Activated B cell treated with CpG ODN at 0.5 μM for 24 hours (primary cell): ENCODE results near the gene CPT1A. TPM values are rescaled to one million over a fixed set of nuclear protein-coding genes. Genes with fewer than 3 reads are reported as not detected.

ENCODE experiments used
- ATAC-seq: fragments of 200-7000 bp; cut with Tn5 transposase; one replicate; pipeline ENCODE4 v1.10.0; 2021; ENCODE audit warnings: low read depth, mild to moderate bottlenecking, moderate library complexity
- CTCF ChIA-PET: fragments of 350-600 bp; sonication (Branson Sonifier 250); formaldehyde crosslinking; loops from one replicate; lab custom pipeline; 2021; ENCODE audit warnings: antibody characterized with exemption; lab: Charles Lee
- POLR2A ChIA-PET: fragments of 350-600 bp; sonication (Branson Sonifier 250); formaldehyde crosslinking; loops from one replicate; lab custom pipeline; 2021; ENCODE audit warnings: antibody characterized with exemption; lab: Charles Lee
- DNase-seq: peaks from one replicate; pipeline ENCODE4 v3.0.0; 2022
- H3K27ac Mint-ChIP-seq: one replicate; pipeline ENCODE4 v1.8.0; 2020; ENCODE audit warnings: mixed read lengths
- H3K27me3 Mint-ChIP-seq: one replicate; pipeline ENCODE4 v1.8.0; 2021; ENCODE audit warnings: mixed read lengths
- H3K36me3 Mint-ChIP-seq: one replicate; pipeline ENCODE4 v1.8.0; 2021; ENCODE audit warnings: low read depth, mixed read lengths
- H3K4me1 Mint-ChIP-seq: one replicate; pipeline ENCODE4 v1.8.0; 2021; ENCODE audit warnings: mixed read lengths
- H3K4me3 Mint-ChIP-seq: one replicate; pipeline ENCODE4 v1.8.0; 2020; ENCODE audit warnings: mild to moderate bottlenecking, mixed read lengths
- H3K9me3 Mint-ChIP-seq: one replicate; pipeline ENCODE4 v1.8.0; 2020; ENCODE audit warnings: mixed read lengths
- intact Hi-C: fragments of 100-400 bp; cut with micrococcal nuclease; formaldehyde crosslinking; loops from one replicate; pipeline ENCODE4 v1.15.1; 2024
- total RNA-seq: library from RNA; stranded (reverse); gene quantifications from 2 replicates; pipeline ENCODE4 v1.2.3, GENCODE V29; 2022
- TF ChIP-seq, protein P1 (sequence below): fragments of 200-600 bp; IDR thresholded peaks from one replicate; pipeline ENCODE4 v1.8.0; 2022; ENCODE audit warnings: antibody characterized with exemption, mild to moderate bottlenecking

Gene CPT1A
- total RNA-seq, 1 donor from 2014 or later = 17.2 TPM

DNA sequence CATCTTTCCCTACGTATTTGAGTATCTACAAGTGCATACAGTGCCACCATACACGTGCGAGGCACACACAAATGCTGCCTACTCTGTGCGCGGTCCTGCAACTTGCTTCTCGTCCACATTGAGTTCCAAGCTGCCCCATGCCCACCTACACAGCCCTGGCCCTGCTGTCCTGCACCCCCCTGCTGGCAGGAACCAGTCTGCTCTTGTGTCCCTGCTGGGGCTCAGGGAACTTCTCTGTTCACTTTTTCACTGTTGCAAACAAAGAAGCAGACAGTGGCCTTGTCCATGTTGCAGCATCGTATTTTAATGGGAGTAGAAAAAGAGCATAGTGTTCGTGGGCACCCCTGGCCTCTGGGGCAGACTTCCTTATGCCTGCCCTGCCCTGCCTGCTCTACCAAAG, 14.0 kb downstream of the CPT1A start:
- Mint-ChIP-seq H3K36me3 (peaks cover 10% of the 10 kb centered on the region), H3K27me3 (no peaks in the 10 kb centered on the region), H3K9me3 (no peaks in the 10 kb centered on the region), H3K27ac (no peak overlapping the region), H3K4me3 (no peak overlapping the region), H3K4me1 (peaks cover 45% of the 10 kb centered on the region)
- TF ChIP-seq, protein P1, sequence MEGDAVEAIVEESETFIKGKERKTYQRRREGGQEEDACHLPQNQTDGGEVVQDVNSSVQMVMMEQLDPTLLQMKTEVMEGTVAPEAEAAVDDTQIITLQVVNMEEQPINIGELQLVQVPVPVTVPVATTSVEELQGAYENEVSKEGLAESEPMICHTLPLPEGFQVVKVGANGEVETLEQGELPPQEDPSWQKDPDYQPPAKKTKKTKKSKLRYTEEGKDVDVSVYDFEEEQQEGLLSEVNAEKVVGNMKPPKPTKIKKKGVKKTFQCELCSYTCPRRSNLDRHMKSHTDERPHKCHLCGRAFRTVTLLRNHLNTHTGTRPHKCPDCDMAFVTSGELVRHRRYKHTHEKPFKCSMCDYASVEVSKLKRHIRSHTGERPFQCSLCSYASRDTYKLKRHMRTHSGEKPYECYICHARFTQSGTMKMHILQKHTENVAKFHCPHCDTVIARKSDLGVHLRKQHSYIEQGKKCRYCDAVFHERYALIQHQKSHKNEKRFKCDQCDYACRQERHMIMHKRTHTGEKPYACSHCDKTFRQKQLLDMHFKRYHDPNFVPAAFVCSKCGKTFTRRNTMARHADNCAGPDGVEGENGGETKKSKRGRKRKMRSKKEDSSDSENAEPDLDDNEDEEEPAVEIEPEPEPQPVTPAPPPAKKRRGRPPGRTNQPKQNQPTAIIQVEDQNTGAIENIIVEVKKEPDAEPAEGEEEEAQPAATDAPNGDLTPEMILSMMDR = no peak
- POLR2A ChIA-PET = interaction anchor here (1.3 to 3.1 kb wide), 4 partner anchors 11 to 15 kb away, joined by 3 to 17 read pairs (median 6); partner anchors contain the start of gene CPT1A
- ATAC-seq (no peak), DNase-seq (no peak)
- CTCF ChIA-PET = interaction anchor here (5.8 kb wide), 1 partner anchor 16 kb away, joined by 41 read pairs; the partner anchor contains the start of gene CPT1A
- intact Hi-C loops = loop anchor here (1.0 kb wide), 1 partner anchor 12 kb away; no protein-coding TSS in a partner anchor

DNA sequence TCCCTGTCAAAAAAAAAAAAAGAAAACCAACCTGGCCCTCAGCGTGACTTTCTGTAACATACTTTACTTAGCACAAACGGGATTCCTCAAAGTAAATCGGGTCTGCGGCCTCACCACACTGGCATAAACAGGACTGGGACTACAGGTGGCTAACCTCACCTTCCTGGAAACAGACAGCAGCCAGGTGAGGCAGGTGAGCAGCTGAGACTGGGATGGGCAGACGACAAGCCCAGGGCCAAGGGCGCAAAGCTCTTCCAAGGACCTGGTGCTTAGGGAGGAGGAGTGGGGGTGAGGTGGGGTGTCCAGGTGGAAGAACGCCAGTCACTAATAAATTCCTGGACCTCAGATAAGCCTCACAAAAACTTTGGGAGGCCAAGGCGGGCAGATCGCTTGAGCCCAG, 15.0 kb downstream of the CPT1A start:
- ChIA-PET CTCF (interaction anchor here (5.8 kb wide), 1 partner anchor 17 kb away, joined by 41 read pairs; the partner anchor contains the start of gene CPT1A), POLR2A (interaction anchor here (2.0 kb wide), 1 partner anchor 17 kb away, joined by 8 read pairs; no protein-coding TSS in a partner anchor)
- intact Hi-C loops = no loop called here
- ATAC-seq (no peak), DNase-seq (no peak)
- Mint-ChIP-seq H3K27ac (no peak overlapping the region), H3K9me3 (no peaks in the 10 kb centered on the region), H3K27me3 (no peaks in the 10 kb centered on the region), H3K4me3 (no peak overlapping the region), H3K36me3 (peaks cover 10% of the 10 kb centered on the region), H3K4me1 (peaks cover 45% of the 10 kb centered on the region)
- TF ChIP-seq, protein P1 = no peak

DNA sequence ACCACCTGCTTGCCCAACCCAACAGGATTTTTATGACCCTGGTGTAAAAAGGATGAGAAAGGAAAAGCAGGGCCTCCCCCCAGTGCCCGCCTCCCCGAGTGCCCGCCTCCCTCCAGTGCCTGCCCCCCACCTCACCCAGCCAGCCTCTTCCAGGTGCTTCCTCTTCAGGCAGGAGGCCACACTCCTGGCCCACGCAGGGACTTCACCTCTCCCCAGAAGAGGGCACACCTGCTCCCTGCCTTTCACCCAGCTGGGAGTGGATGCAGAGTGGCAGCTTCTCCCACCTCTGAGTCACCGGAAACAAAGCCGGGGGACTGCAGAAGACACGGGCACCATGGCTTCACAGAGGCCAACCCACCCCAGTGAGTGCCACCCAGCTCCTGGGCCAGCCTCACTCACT, 16.1 kb downstream of the CPT1A start:
- peak; percentile 77 for ATAC-seq
- H3K4me1 Mint-ChIP-seq = peaks cover 45% of the 10 kb centered on the region
- intact Hi-C loops = loop anchor here (1.0 to 2.0 kb wide), 2 partner anchors 63 to 263 kb away; no protein-coding TSS in a partner anchor
- H3K27me3 Mint-ChIP-seq = no peaks in the 10 kb centered on the region
- H3K4me3 Mint-ChIP-seq = no peak overlapping the region
- ChIA-PET POLR2A (interaction anchor here (1.0 to 2.0 kb wide), 2 partner anchors 16 to 18 kb away, joined by 5 to 8 read pairs; partner anchors contain the start of gene CPT1A), CTCF (interaction anchor here (0.5 to 5.8 kb wide), 4 partner anchors 9 to 29 kb away, joined by 3 to 41 read pairs (median 4); partner anchors contain the start of gene CPT1A)
- no peaks in the 10 kb centered on the region for H3K9me3 Mint-ChIP-seq
- TF ChIP-seq, protein P1 = no peak
- peak; percentile 50 for DNase-seq
- no peak overlapping the region for H3K27ac Mint-ChIP-seq
- peaks cover 4% of the 10 kb centered on the region for H3K36me3 Mint-ChIP-seq

DNA sequence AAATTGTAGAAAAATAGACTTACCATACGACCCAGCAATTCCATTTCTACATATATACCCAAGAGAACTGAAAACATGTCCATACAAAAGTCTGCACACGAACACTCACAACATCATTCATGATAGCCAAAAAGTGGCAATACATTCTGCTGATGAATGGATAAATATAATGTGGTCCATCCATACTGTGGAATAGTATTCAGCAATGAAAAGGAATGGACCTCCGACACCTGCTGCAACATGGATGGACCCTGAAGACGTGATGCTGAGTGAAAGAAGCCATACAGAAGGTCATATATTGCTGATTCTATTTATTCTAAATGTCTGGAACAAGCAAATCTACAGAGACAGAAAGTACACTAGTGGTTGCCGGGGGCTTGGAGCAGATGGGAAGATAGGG, 19.2 kb downstream of the CPT1A start:
- Mint-ChIP-seq H3K4me1 (peaks cover 35% of the 10 kb centered on the region), H3K27ac (no peak overlapping the region), H3K36me3 (no peaks in the 10 kb centered on the region), H3K27me3 (no peaks in the 10 kb centered on the region), H3K4me3 (no peak overlapping the region), H3K9me3 (no peaks in the 10 kb centered on the region)
- DNase-seq = no peak
- ATAC-seq = no peak
- ChIA-PET POLR2A (no interaction called here), CTCF (no interaction called here)
- intact Hi-C loops = no loop called here
- TF ChIP-seq, protein P1 = no peak

DNA sequence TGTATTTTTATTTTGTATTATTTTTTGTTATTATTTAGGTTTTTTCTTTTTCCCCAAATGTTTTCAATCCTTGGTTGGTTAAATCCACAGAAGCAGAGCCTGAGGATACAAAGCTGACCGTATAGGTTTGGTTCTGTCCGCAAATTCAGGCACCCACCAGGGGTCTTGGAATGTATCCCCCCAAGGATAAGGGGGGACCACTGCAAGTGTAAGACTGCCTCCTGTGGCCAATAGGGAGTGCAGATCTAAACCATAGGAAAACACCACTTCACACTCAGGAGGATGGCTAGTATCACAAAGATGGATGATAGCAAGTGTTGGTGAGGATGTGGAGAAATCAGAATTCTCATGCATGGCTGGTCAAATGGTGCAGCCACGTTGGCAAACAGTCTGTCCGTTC, 20.0 kb downstream of the CPT1A start:
- Mint-ChIP-seq H3K27ac (no peak overlapping the region), H3K36me3 (no peaks in the 10 kb centered on the region), H3K4me1 (peaks cover 33% of the 10 kb centered on the region), H3K27me3 (no peaks in the 10 kb centered on the region), H3K9me3 (no peaks in the 10 kb centered on the region), H3K4me3 (no peak overlapping the region)
- intact Hi-C loops = no loop called here
- ChIA-PET CTCF (interaction anchor here (0.6 kb wide), 1 partner anchor 632 kb away, joined by 3 read pairs; no protein-coding TSS in a partner anchor), POLR2A (no interaction called here)
- no peak for DNase-seq
- TF ChIP-seq, protein P1 = no peak
- no peak for ATAC-seq
